SK-N-MC (cell line): Measurements from ENCODE around the gene TRIM13.
"Not testable (repeated sequence)": the region's sequence is repeated elsewhere in the genome, so short reads cannot be mapped to it uniquely, and the experiment has no call there.

Experiments used
- DNase-seq: peaks from one replicate; pipeline ENCODE4 v3.0.0-alpha.2; 2011; ENCODE audit warnings: low read depth, low spot score
- H3K27ac ChIP-seq: fragments of 200-600 bp; sonication (generic); 2 replicates; pipeline ENCODE4 v1.5.1; 2016; ENCODE audit warnings: mixed run types
- H3K36me3 ChIP-seq: fragments of 200-600 bp; sonication (generic); 2 replicates; pipeline ENCODE4 v1.6.1; 2017; ENCODE audit warnings: antibody characterized with exemption, low read length, mixed read lengths; ENCODE audit not compliant: insufficient read depth
- H3K4me3 ChIP-seq: fragments of 200-600 bp; sonication (generic); 2 replicates; pipeline ENCODE4 v1.5.1; 2016
- H3K9ac ChIP-seq: fragments of 200-600 bp; sonication (generic); 2 replicates; pipeline ENCODE4 v1.8.0; 2017; ENCODE audit warnings: mixed run types, mixed read lengths; ENCODE audit not compliant: insufficient read length
- H3K9me3 ChIP-seq: fragments of 200-600 bp; sonication (generic); 2 replicates; pipeline ENCODE4 v1.6.1; 2017; ENCODE audit warnings: low read depth, mild to moderate bottlenecking, antibody characterized with exemption, low read length, moderate library complexity, mixed read lengths
- EZH2 ChIP-seq: fragments of 200-600 bp; sonication (generic); IDR thresholded peaks from one replicate; pipeline ENCODE4 v1.6.1; 2017; ENCODE audit warnings: antibody characterized with exemption
- FOXP2 ChIP-seq: optimal IDR thresholded peaks from 2 replicates; pipeline ENCODE3; 2011; ENCODE audit warnings: mild to moderate bottlenecking, moderate library complexity; ENCODE audit not compliant: insufficient read depth; ENCODE audit errors: extremely low read length, control extremely low read depth
- POLR2AphosphoS5 ChIP-seq: IDR thresholded peaks from 2 replicates; pipeline ENCODE4 v1.6.1; 2012; ENCODE audit warnings: mild to moderate bottlenecking, low read depth, low read length, borderline replicate concordance

TRIM13 gene, protein sequence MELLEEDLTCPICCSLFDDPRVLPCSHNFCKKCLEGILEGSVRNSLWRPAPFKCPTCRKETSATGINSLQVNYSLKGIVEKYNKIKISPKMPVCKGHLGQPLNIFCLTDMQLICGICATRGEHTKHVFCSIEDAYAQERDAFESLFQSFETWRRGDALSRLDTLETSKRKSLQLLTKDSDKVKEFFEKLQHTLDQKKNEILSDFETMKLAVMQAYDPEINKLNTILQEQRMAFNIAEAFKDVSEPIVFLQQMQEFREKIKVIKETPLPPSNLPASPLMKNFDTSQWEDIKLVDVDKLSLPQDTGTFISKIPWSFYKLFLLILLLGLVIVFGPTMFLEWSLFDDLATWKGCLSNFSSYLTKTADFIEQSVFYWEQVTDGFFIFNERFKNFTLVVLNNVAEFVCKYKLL

DNA sequence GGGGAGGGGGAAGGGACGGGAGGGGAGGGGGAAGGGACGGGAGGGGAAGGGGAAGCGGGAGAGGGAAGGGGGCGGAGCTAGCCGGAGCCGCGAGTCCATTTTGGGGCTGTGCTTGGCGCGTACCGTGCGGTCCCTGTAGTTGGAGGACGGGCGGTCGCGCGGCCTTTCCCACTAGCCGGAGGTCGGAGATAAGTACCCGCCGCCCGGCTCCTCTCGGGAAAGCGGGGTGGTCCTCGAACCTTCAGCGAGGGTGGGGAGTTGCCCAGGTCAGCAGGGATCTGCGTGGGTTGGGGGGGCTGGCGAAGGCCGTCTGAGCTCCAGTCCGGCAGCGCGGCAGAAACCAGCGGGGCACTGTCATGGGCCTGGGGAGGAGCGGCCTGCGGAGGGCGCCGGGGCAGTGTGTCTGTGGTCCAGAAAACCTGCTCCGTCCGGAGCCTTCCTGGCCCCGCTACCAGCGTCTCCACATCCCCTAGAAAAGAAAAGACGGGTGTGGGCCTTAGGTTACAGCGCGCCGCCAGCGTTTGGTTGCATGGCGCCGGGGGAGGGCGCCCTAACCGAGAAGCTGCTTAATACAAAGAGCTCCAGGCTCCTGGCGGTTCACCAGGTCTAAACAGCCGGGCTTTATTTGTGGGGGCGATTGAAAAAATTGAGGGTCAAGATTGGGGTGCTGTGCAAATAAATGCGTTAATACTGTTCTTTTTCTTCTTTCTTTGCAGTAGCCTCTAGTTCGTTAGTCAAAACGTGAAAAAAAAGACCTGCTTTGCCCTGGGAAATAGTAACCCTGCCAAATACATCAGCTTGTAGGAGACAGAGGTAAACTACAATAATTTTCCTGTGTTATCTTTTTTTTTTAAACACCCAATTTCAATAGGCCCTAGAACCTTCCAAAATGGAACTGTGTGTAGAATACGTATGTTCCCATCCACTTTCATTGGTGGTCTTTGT is at the start of gene TRIM13:
Gene TRIM13 (plus strand): TSS at position 92 of the 945 bp plus-strand sequence. CDS start 14,899 bp downstream, outside the sequence.
- TF ChIP-seq EZH2: no peak
- peak; percentile 74 for TF ChIP-seq POLR2AphosphoS5
- Histone ChIP-seq H3K36me3 (peaks cover 43% of the 10 kb centered on the region), H3K9ac (peak within 1 kb of the TSS; percentile 98), H3K4me3 (peak within 1 kb of the TSS; percentile 100), H3K27ac (peak within 1 kb of the TSS; percentile 94), H3K9me3 (no peaks in the 10 kb centered on the region)
- no peak for DNase-seq

DNA sequence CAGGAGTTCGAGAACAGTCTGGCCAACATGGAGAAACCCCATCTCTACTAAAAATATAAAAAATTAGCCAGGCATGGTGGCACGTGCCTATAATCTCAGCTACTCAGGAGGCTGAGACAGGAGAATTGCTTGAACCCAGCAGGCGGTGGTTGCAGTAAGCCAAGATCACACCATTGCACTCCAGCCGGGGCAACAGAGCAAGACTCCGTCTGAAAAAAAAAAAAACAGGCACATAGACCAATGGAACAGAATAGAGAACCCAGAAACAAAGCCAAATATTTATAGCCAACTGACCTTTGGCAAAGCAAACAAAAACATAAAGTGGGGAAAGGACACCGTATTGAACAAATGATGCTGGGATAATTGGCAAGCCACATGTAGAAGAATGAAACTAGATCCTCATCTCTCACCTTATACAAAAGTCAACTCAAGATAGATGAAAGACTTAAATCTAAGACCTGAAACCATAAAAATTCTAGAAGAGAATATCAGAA is 48.0 kb upstream of the TRIM13 start:
- H3K27ac ChIP-seq, DNase-seq, H3K4me3 ChIP-seq, H3K36me3 ChIP-seq, H3K9ac ChIP-seq, H3K9me3 ChIP-seq: not testable (repeated sequence)

DNA sequence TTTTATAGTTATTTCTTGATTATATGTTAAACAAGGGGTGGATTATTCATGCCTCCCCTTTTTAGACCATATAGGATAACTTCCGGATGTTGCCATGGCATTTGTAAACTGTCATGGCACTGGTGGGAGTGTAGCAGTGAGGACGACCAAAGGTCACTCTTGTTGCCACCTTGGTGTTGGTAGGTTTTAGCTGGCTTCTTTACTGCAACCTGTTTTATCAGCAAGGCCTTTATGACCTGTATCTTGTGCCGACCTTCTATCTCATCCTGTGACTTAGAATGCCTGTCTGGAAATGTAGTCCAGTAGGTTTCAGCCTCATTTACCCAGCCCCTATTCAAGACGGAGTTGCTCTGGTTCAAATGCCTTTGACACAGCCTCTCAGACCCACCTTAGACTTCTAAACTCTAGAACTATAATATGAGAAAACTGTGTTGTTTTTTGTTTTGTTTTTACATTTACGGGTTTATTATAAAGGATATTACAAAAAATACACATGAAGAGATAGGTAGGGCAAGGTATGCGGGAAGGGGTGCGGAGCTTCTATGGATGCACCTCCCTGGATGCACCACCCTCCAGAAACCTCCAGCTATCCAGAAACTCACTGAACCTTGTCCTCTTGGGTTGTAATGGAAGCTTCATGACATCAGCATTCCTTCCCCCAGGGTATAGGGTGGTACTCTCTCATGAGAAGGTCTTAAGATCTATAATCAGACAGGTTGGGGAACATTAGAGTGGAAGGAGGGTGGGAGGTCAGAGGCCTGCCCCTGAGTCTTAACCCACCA is 44.9 kb upstream of the TRIM13 start:
- Histone ChIP-seq H3K9ac (no peak overlapping the region), H3K4me3 (no peak overlapping the region), H3K36me3 (no peaks in the 10 kb centered on the region), H3K27ac (no peak overlapping the region), H3K9me3 (no peaks in the 10 kb centered on the region)
- no peak for DNase-seq
- TF ChIP-seq EZH2 (no peak), POLR2AphosphoS5 (no peak), FOXP2 (no peak)

DNA sequence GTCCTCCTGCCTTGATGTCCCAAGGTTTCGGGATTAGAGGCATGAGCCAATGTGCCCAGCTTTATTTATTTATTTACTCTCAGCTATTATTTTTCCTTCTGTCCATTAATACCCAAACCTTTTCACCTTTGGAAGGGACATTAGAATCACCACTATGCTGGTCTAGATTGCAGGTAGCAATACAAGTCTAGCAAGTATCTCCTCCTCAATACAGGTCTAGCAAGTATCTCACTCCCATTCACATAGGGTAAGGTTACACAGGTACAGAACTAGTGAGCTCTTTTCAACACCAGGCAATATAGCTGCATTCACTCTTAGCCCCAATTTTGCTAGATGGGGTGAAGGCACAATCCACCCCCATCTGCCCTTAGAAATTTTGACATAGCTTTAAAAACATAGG is 43.3 kb upstream of the TRIM13 start:
- no peak overlapping the region for H3K27ac ChIP-seq
- no peaks in the 10 kb centered on the region for H3K9me3 ChIP-seq
- TF ChIP-seq POLR2AphosphoS5 (no peak), EZH2 (no peak), FOXP2 (no peak)
- H3K9ac ChIP-seq: no peak overlapping the region
- H3K4me3 ChIP-seq: no peak overlapping the region
- DNase-seq: no peak
- no peaks in the 10 kb centered on the region for H3K36me3 ChIP-seq

DNA sequence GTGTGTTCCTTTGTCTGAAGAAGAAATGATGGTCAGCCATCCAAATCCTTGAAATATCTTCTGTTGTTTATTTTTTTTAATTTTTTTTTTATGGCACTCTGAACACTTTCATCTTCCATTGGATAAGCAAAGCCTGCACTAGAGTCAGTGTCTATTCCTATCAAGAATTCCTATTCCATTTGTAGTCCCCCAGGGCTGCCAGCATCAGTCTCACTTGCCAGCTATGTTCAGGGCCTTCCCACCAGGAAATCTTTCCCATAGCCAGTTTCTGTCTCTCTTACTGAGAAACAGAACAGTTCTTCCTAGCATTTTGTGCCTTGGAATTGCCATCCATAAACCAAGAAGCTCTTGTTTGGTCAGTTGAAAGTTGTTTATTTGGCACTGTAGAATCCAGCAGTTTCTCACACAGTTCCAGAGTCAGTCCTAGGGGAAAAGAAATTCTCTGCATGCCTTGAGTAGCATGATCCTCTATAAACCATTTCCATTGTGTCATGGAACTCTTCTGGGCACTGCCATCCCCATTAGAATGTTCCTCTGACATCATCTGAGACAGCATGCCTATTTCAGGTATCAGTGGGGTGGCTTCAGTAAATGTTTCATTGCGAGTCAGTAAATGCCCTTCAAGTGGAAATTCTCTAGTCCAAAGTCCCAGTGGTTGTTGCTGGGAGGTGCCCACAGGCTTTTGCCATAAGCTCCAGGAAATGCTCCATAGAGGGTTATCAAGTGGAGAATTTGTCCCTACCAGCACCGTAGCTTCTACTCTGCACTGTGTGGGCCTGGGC is 42.0 kb upstream of the TRIM13 start:
- Histone ChIP-seq H3K4me3 (no peak overlapping the region), H3K9ac (no peak overlapping the region), H3K27ac (no peak overlapping the region), H3K9me3 (no peaks in the 10 kb centered on the region), H3K36me3 (no peaks in the 10 kb centered on the region)
- no peak for DNase-seq
- TF ChIP-seq FOXP2 (no peak), EZH2 (no peak)

DNA sequence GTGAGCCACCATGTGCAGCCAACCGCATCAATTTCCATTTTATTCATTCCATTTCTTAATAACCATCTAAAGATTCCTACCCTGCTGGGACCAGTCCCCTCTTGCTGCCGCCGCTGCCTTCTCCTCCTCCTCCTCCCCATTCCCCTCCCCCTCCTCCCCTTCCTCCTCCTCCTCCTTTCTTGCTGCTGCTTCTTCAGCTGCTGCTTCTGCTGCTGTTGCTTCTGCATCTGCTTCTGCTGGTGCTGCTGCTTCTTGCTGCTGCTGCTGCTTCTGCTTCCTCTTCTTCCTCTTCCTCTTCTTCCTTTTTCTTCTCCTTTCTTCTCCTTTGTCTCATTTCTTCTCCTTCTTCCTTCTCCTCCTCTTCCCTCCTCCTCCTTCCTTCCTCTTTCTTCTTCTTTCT is 40.7 kb upstream of the TRIM13 start:
- no peak overlapping the region for H3K27ac ChIP-seq
- DNase-seq: no peak
- no peaks in the 10 kb centered on the region for H3K36me3 ChIP-seq
- H3K9ac ChIP-seq: no peak overlapping the region
- no peak overlapping the region for H3K4me3 ChIP-seq
- TF ChIP-seq EZH2 (no peak), FOXP2 (no peak), POLR2AphosphoS5 (no peak)
- no peaks in the 10 kb centered on the region for H3K9me3 ChIP-seq

DNA sequence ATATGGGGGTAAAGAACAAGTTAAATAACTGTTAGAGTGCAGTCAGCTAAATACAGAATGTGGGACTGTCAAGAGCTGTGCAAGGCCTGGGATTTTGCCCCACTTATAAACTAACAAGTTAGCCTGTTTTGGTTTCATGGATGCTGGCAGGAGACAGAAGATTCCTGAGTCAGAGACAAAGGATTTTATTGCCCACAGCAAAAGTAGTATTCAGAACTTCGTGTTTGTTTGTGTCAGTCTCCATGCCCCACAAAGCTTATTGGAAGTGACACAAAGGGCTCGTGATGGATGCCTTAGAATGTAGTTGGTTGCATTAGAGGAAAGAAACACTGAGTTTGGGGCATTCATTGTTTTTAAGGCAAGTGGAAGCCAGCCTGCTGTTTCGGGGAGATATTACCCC is 38.5 kb upstream of the TRIM13 start:
- DNase-seq: no peak
- no peak overlapping the region for H3K4me3 ChIP-seq
- TF ChIP-seq POLR2AphosphoS5 (no peak), EZH2 (no peak), FOXP2 (no peak)
- no peaks in the 10 kb centered on the region for H3K36me3 ChIP-seq
- H3K27ac ChIP-seq: no peak overlapping the region
- H3K9me3 ChIP-seq: no peaks in the 10 kb centered on the region
- no peak overlapping the region for H3K9ac ChIP-seq

DNA sequence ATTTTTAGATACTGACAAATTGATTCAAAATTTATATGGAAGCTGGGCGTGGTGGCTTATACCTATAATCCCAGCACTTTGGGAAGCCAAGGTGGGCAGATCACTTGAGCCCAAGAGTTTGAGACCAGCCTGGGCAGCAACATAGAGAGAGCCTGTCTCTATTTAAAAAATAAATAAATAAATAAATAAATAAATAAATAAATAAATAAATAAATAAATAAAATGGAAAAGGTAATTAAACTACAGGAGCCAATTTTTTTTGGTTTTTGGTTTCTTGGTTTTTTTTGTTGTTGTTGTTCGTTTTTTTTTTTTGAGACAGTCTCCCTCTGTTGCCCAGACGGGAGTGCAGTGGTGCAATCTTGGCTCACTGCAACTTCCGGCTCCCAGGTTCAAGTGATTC is 29.4 kb upstream of the TRIM13 start:
- no peak overlapping the region for H3K4me3 ChIP-seq
- H3K36me3 ChIP-seq: no peaks in the 10 kb centered on the region; the same call in 1 of the 2 replicates
- no peak for DNase-seq
- no peak overlapping the region for H3K27ac ChIP-seq
- TF ChIP-seq POLR2AphosphoS5: no peak
- TF ChIP-seq FOXP2: no peak
- TF ChIP-seq EZH2: no peak
- no peak overlapping the region for H3K9ac ChIP-seq
- peaks cover 3% of the 10 kb centered on the region; the same call in 1 of the 2 replicates for H3K9me3 ChIP-seq
